MM.1S (cell line): ENCODE results near the gene RAG2.

ENCODE experiments used
- DNase-seq: peaks from one replicate; pipeline ENCODE4 v3.0.0-alpha.2; 2015
- H2AFZ ChIP-seq: fragments of 300-600 bp; sonication (generic); 2 replicates; pipeline ENCODE4 v1.6.0; 2016; ENCODE audit warnings: antibody characterized with exemption, low read length
- H3F3A ChIP-seq: fragments of 300-600 bp; sonication (generic); 2 replicates; pipeline ENCODE4 v1.6.1; 2016; ENCODE audit warnings: mild to moderate bottlenecking, antibody characterized with exemption, low read length, moderate library complexity, mixed read lengths; ENCODE audit not compliant: insufficient read depth
- H3K27ac ChIP-seq: fragments of 300-600 bp; sonication (generic); 2 replicates; pipeline ENCODE4 v1.5.1; 2016; ENCODE audit warnings: mild to moderate bottlenecking, low read length
- H3K27me3 ChIP-seq: fragments of 300-600 bp; sonication (generic); replicated peaks from 2 replicates; pipeline ENCODE4 v1.6.0; 2016; ENCODE audit warnings: low read length; ENCODE audit not compliant: insufficient read depth
- H3K36me3 ChIP-seq: fragments of 300-600 bp; sonication (generic); replicated peaks from 2 replicates; pipeline ENCODE4 v1.6.1; 2016; ENCODE audit warnings: mild to moderate bottlenecking, low read length, mixed read lengths; ENCODE audit not compliant: insufficient read depth
- H3K4me1 ChIP-seq: fragments of 300-600 bp; sonication (generic); 2 replicates; pipeline ENCODE4 v1.6.1; 2016; ENCODE audit warnings: low read length, mixed read lengths
- H3K4me2 ChIP-seq: fragments of 300-600 bp; sonication (generic); 2 replicates; pipeline ENCODE4 v1.6.0; 2016; ENCODE audit warnings: low read depth, low read length
- H3K4me3 ChIP-seq: fragments of 300-600 bp; sonication (generic); 2 replicates; pipeline ENCODE4 v1.5.1; 2016; ENCODE audit warnings: low read length, mixed read lengths
- H3K79me2 ChIP-seq: fragments of 300-600 bp; sonication (generic); 2 replicates; pipeline ENCODE4 v1.6.1; 2016; ENCODE audit warnings: mixed run types, low read length, mixed read lengths
- H3K9ac ChIP-seq: fragments of 300-600 bp; sonication (generic); 2 replicates; pipeline ENCODE4 v1.6.1; 2016; ENCODE audit warnings: low read length, mixed read lengths
- H3K9me2 ChIP-seq: fragments of 300-600 bp; sonication (generic); replicated peaks from 2 replicates; pipeline ENCODE4 v1.6.1; 2016; ENCODE audit warnings: mild to moderate bottlenecking, low read length, mixed read lengths; ENCODE audit not compliant: insufficient read depth
- H3K9me3 ChIP-seq: fragments of 300-600 bp; sonication (generic); replicated peaks from 2 replicates; pipeline ENCODE4 v1.6.1; 2016; ENCODE audit warnings: mild to moderate bottlenecking, low read length, mixed read lengths; ENCODE audit not compliant: insufficient read depth
- H4K20me1 ChIP-seq: fragments of 300-600 bp; sonication (generic); 2 replicates; pipeline ENCODE4 v1.6.1; 2016; ENCODE audit warnings: mild to moderate bottlenecking, low read length, moderate library complexity, mixed read lengths; ENCODE audit not compliant: insufficient read depth
- CTCF ChIP-seq: fragments of 300-600 bp; sonication (generic); IDR thresholded peaks from 2 replicates; pipeline ENCODE4 v1.5.1; 2016; ENCODE audit warnings: antibody characterized with exemption, low read length, mixed read lengths
- EZH2 ChIP-seq: fragments of 300-600 bp; sonication (generic); optimal IDR thresholded peaks from 2 replicates; pipeline ENCODE3; 2017; ENCODE audit warnings: low read depth, mild to moderate bottlenecking, antibody characterized with exemption, low read length, mixed read lengths
- EZH2phosphoT487 ChIP-seq: fragments of 300-600 bp; sonication (generic); IDR thresholded peaks from 2 replicates; pipeline ENCODE4 v1.6.1; 2018; ENCODE audit warnings: antibody characterized with exemption, low read length

RAG2 gene

GRCh38 chr11:36581536-36581935 lies 16.5 kb downstream of the RAG2 start:
- no peaks in the 10 kb centered on the region for H3K9me2 ChIP-seq
- H3K79me2 ChIP-seq, result no peaks in the 10 kb centered on the region
- TF ChIP-seq EZH2, result no peak
- TF ChIP-seq CTCF, result no peak
- TF ChIP-seq EZH2phosphoT487, result no peak
- DNase-seq, result no peak
- no peak overlapping the region for H3K4me3 ChIP-seq
- H4K20me1 ChIP-seq, result no peaks in the 10 kb centered on the region
- H3K9ac ChIP-seq, result no peak overlapping the region
- H3K9me3 ChIP-seq, result no peaks in the 10 kb centered on the region
- no peak overlapping the region for H3K4me2 ChIP-seq
- H3K27ac ChIP-seq, result no peak overlapping the region
- H3K27me3 ChIP-seq, result no peaks in the 10 kb centered on the region
- no peaks in the 10 kb centered on the region for H3K4me1 ChIP-seq
- no peak overlapping the region for H2AFZ ChIP-seq
- H3F3A ChIP-seq, result no peaks in the 10 kb centered on the region
- H3K36me3 ChIP-seq, result no peaks in the 10 kb centered on the region

GRCh38 chr11:36578458-36578857 lies 19.6 kb downstream of the RAG2 start:
- no peak overlapping the region for H3K27ac ChIP-seq
- H4K20me1 ChIP-seq, result no peaks in the 10 kb centered on the region
- TF ChIP-seq EZH2 (no peak), CTCF (no peak), EZH2phosphoT487 (no peak)
- H3K36me3 ChIP-seq, result no peaks in the 10 kb centered on the region
- no peak overlapping the region for H3K4me3 ChIP-seq
- H3K4me1 ChIP-seq, result no peaks in the 10 kb centered on the region
- H3K9ac ChIP-seq, result no peak overlapping the region
- no peak for DNase-seq
- no peak overlapping the region for H2AFZ ChIP-seq
- no peaks in the 10 kb centered on the region for H3K79me2 ChIP-seq
- H3K27me3 ChIP-seq, result no peaks in the 10 kb centered on the region
- no peaks in the 10 kb centered on the region for H3K9me2 ChIP-seq
- no peaks in the 10 kb centered on the region for H3F3A ChIP-seq
- H3K4me2 ChIP-seq, result no peak overlapping the region
- H3K9me3 ChIP-seq, result no peaks in the 10 kb centered on the region

- H3K27ac ChIP-seq, result no peak overlapping the region
- H4K20me1 ChIP-seq, result no peaks in the 10 kb centered on the region
- no peak overlapping the region for H3K4me2 ChIP-seq
- H3K9ac ChIP-seq, result no peak overlapping the region
- no peak overlapping the region for H3K4me3 ChIP-seq
- no peak for DNase-seq
- H3K27me3 ChIP-seq, result no peaks in the 10 kb centered on the region
- H3F3A ChIP-seq, result no peaks in the 10 kb centered on the region
- no peaks in the 10 kb centered on the region for H3K79me2 ChIP-seq
- no peaks in the 10 kb centered on the region for H3K9me3 ChIP-seq
- no peak overlapping the region for H2AFZ ChIP-seq
- H3K36me3 ChIP-seq, result no peaks in the 10 kb centered on the region
- no peaks in the 10 kb centered on the region for H3K4me1 ChIP-seq
- no peak for TF ChIP-seq EZH2
- no peak for TF ChIP-seq CTCF
- no peak for TF ChIP-seq EZH2phosphoT487
- no peaks in the 10 kb centered on the region for H3K9me2 ChIP-seq
Observed at GRCh38 chr11:36577859-36578258, 20.2 kb downstream of the RAG2 start.
